DOHH2 (cell line): ENCODE data around the gene TMEM259.

Experiments
- EZH2phosphoT487 ChIP-seq: fragments of 200-600 bp; sonication (generic); IDR thresholded peaks from 2 replicates; pipeline ENCODE4 v1.6.1; 2017; ENCODE audit warnings: borderline replicate concordance, mild to moderate bottlenecking, antibody characterized with exemption, low read length, moderate library complexity, mixed read lengths
- TF ChIP-seq, protein P1 (sequence below): fragments of 200-600 bp; sonication (generic); IDR thresholded peaks from one replicate; pipeline ENCODE4 v1.5.1; 2014; ENCODE audit warnings: antibody characterized with exemption, mild to moderate bottlenecking, low read depth, low read length; ENCODE audit not compliant: poor library complexity, severe bottlenecking

DNA sequence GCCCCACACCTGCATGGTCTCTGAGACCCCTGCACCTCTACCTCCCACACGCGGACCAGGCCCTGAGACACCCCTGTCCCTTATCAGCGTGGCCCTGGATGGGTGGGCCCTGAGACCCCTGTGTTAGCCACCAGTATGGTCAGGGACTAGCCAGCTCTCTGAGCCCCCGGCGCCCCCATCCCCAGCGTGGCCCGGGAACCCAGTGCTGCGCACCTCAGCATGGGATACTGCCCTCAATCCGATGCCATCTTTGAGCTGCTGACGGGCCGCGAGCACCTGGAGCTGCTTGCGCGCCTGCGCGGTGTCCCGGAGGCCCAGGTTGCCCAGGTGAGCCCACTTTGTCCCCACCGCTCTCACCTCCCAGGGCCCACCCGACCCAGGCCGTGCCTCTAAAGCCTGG, 41.1 kb upstream of the TMEM259 start:
- TF ChIP-seq, protein P1, sequence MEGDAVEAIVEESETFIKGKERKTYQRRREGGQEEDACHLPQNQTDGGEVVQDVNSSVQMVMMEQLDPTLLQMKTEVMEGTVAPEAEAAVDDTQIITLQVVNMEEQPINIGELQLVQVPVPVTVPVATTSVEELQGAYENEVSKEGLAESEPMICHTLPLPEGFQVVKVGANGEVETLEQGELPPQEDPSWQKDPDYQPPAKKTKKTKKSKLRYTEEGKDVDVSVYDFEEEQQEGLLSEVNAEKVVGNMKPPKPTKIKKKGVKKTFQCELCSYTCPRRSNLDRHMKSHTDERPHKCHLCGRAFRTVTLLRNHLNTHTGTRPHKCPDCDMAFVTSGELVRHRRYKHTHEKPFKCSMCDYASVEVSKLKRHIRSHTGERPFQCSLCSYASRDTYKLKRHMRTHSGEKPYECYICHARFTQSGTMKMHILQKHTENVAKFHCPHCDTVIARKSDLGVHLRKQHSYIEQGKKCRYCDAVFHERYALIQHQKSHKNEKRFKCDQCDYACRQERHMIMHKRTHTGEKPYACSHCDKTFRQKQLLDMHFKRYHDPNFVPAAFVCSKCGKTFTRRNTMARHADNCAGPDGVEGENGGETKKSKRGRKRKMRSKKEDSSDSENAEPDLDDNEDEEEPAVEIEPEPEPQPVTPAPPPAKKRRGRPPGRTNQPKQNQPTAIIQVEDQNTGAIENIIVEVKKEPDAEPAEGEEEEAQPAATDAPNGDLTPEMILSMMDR, result no peak
- TF ChIP-seq EZH2phosphoT487, result no peak
